Neural cell (in vitro differentiated cells): ENCODE measurements around the gene CFAP210.

Experiments used
- EP300 ChIP-seq: fragments of 450-650 bp; conservative IDR thresholded peaks from 2 replicates; pipeline ENCODE4 v1.6.1; 2014; ENCODE audit warnings: antibody characterized with exemption, mild to moderate bottlenecking, moderate library complexity; ENCODE audit not compliant: poor library complexity, severe bottlenecking
- EZH2 ChIP-seq: fragments of 200-600, 300-800 bp; shearing (Covaris generic), sonication (generic); IDR thresholded peaks from 2 replicates; pipeline ENCODE4 v1.6.1; 2014; ENCODE audit warnings: antibody characterized with exemption, low read length, borderline replicate concordance, mild to moderate bottlenecking; ENCODE audit not compliant: insufficient read depth, poor library complexity, severe bottlenecking
- MXI1 ChIP-seq: fragments of 450-650 bp; conservative IDR thresholded peaks from 2 replicates; pipeline ENCODE4 v1.6.1; 2014; ENCODE audit warnings: antibody characterized with exemption, mild to moderate bottlenecking; ENCODE audit not compliant: poor library complexity, severe bottlenecking
- POLR2AphosphoS5 ChIP-seq: IDR thresholded peaks from 2 replicates; pipeline ENCODE4 v1.6.1; 2012
- RAD21 ChIP-seq: fragments of 450-650 bp; conservative IDR thresholded peaks from 2 replicates; pipeline ENCODE4 v1.6.1; 2014; ENCODE audit warnings: antibody characterized with exemption, mild to moderate bottlenecking, moderate library complexity
- SMC3 ChIP-seq: fragments of 450-650 bp; conservative IDR thresholded peaks from 2 replicates; pipeline ENCODE4 v1.6.1; 2014; ENCODE audit warnings: antibody characterized with exemption, mild to moderate bottlenecking, moderate library complexity; ENCODE audit not compliant: poor library complexity
- TAF1 ChIP-seq: IDR thresholded peaks from 2 replicates; pipeline ENCODE4 v1.6.1; 2012; ENCODE audit warnings: low read depth
- TF ChIP-seq, protein P1 (sequence below): fragments of 450-650 bp; IDR thresholded peaks from 2 replicates; pipeline ENCODE4 v1.5.1; 2014; ENCODE audit warnings: antibody characterized with exemption, mild to moderate bottlenecking, moderate library complexity; ENCODE audit not compliant: poor library complexity, severe bottlenecking
- TF ChIP-seq, protein P2 (sequence below): IDR thresholded peaks from 2 replicates; pipeline ENCODE4 v1.6.1; 2012; ENCODE audit warnings: borderline replicate concordance

DNA sequence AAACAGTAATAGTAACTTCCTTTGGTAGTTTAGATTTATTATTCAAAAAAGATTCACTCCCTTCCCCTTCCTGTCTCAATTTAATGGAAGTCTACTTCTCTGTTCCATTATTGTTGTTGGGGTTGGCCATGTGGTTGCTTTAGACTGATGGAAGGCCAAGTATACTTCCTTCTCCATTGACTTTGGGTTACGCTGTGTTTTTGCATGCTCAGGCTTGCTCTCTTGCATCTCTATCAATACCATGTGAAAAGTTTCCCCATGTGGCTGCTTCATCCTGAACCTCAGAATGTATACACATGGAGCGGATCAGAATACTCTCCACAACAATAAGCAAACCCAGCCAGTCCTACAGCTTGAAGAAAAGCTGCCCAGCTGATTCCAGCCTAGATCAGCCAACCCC is 20.3 kb downstream of the CFAP210 start:
- TF ChIP-seq, protein P1, sequence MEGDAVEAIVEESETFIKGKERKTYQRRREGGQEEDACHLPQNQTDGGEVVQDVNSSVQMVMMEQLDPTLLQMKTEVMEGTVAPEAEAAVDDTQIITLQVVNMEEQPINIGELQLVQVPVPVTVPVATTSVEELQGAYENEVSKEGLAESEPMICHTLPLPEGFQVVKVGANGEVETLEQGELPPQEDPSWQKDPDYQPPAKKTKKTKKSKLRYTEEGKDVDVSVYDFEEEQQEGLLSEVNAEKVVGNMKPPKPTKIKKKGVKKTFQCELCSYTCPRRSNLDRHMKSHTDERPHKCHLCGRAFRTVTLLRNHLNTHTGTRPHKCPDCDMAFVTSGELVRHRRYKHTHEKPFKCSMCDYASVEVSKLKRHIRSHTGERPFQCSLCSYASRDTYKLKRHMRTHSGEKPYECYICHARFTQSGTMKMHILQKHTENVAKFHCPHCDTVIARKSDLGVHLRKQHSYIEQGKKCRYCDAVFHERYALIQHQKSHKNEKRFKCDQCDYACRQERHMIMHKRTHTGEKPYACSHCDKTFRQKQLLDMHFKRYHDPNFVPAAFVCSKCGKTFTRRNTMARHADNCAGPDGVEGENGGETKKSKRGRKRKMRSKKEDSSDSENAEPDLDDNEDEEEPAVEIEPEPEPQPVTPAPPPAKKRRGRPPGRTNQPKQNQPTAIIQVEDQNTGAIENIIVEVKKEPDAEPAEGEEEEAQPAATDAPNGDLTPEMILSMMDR: no peak
- TF ChIP-seq RAD21: no peak
- no peak for TF ChIP-seq EZH2
- TF ChIP-seq SMC3: no peak
- TF ChIP-seq MXI1: no peak
- no peak for TF ChIP-seq POLR2AphosphoS5
- TF ChIP-seq, protein P2, sequence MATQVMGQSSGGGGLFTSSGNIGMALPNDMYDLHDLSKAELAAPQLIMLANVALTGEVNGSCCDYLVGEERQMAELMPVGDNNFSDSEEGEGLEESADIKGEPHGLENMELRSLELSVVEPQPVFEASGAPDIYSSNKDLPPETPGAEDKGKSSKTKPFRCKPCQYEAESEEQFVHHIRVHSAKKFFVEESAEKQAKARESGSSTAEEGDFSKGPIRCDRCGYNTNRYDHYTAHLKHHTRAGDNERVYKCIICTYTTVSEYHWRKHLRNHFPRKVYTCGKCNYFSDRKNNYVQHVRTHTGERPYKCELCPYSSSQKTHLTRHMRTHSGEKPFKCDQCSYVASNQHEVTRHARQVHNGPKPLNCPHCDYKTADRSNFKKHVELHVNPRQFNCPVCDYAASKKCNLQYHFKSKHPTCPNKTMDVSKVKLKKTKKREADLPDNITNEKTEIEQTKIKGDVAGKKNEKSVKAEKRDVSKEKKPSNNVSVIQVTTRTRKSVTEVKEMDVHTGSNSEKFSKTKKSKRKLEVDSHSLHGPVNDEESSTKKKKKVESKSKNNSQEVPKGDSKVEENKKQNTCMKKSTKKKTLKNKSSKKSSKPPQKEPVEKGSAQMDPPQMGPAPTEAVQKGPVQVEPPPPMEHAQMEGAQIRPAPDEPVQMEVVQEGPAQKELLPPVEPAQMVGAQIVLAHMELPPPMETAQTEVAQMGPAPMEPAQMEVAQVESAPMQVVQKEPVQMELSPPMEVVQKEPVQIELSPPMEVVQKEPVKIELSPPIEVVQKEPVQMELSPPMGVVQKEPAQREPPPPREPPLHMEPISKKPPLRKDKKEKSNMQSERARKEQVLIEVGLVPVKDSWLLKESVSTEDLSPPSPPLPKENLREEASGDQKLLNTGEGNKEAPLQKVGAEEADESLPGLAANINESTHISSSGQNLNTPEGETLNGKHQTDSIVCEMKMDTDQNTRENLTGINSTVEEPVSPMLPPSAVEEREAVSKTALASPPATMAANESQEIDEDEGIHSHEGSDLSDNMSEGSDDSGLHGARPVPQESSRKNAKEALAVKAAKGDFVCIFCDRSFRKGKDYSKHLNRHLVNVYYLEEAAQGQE: no peak
- TF ChIP-seq EP300: no peak
- TF ChIP-seq TAF1: no peak
